Measurements from ENCODE around the gene MIB2.

DNA sequence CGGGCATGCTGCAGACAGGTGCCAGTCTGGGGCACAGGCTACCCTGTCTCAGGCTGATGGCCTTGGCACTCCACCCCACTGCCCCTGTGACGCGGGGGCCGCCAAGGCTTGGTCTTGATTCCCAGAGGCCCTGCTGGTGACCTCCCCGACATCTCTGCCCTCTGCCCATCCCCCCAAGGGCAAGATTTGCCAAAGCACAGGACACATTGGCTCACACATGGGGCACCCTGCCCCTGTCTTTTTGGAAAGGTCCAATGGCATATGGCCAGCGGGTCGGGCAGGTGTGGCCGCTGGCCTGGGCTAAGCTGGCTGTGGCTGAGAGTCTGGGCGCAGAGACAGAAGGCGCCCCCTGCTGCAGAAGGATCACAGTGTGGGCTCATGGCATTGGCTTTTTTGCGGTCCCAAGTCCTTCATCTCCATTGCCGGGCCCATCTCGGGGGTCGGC is 4.6 kb downstream of the MIB2 start:
- TF ChIP-seq, protein P1, sequence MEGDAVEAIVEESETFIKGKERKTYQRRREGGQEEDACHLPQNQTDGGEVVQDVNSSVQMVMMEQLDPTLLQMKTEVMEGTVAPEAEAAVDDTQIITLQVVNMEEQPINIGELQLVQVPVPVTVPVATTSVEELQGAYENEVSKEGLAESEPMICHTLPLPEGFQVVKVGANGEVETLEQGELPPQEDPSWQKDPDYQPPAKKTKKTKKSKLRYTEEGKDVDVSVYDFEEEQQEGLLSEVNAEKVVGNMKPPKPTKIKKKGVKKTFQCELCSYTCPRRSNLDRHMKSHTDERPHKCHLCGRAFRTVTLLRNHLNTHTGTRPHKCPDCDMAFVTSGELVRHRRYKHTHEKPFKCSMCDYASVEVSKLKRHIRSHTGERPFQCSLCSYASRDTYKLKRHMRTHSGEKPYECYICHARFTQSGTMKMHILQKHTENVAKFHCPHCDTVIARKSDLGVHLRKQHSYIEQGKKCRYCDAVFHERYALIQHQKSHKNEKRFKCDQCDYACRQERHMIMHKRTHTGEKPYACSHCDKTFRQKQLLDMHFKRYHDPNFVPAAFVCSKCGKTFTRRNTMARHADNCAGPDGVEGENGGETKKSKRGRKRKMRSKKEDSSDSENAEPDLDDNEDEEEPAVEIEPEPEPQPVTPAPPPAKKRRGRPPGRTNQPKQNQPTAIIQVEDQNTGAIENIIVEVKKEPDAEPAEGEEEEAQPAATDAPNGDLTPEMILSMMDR (IDR thresholded peaks at IDR 0.05) = no peak
- TF ChIP-seq POLR2A (IDR thresholded peaks at IDR 0.05) = no peak

Measured in vagina (tissue), 2 donors.